CD4-positive, alpha-beta T cell treated with Interleukin-15 for 1 hour (primary cell): ENCODE results near the gene SLC24A3.

Experiments used
- DNase-seq: peaks from one replicate; pipeline ENCODE4 v3.0.0-alpha.2; 2020

Gene SLC24A3

GRCh38 chr20:19274001-19274400 is 61.6 kb downstream of the SLC24A3 start:
- no peak for DNase-seq

GRCh38 chr20:19274412-19275015 is 62.1 kb downstream of the SLC24A3 start:
- no peak for DNase-seq

GRCh38 chr20:19275038-19275629 is 62.7 kb downstream of the SLC24A3 start:
- DNase-seq: no peak

- no peak for DNase-seq
These were observed 63.2 kb downstream of the SLC24A3 start for GRCh38 chr20:19275630-19276071.

GRCh38 chr20:19277381-19277780 is 64.9 kb downstream of the SLC24A3 start:
- no peak for DNase-seq

GRCh38 chr20:19283490-19284025 is 71.1 kb downstream of the SLC24A3 start:
- no peak for DNase-seq

- no peak for DNase-seq
These were observed 72.1 kb downstream of the SLC24A3 start for GRCh38 chr20:19284400-19285178.

GRCh38 chr20:19285436-19285835 is 73.0 kb downstream of the SLC24A3 start:
- no peak for DNase-seq

GRCh38 chr20:19288061-19288460 is 75.6 kb downstream of the SLC24A3 start:
- DNase-seq: no peak

GRCh38 chr20:19288636-19289035 is 76.2 kb downstream of the SLC24A3 start:
- DNase-seq: no peak

GRCh38 chr20:19289451-19289850 is 77.0 kb downstream of the SLC24A3 start:
- no peak for DNase-seq

GRCh38 chr20:19291024-19291817 is 78.8 kb downstream of the SLC24A3 start:
- no peak for DNase-seq

GRCh38 chr20:19291818-19292132 is 79.3 kb downstream of the SLC24A3 start:
- DNase-seq: no peak

- DNase-seq: no peak
These were observed 79.8 kb downstream of the SLC24A3 start for GRCh38 chr20:19292254-19292653.

GRCh38 chr20:19295076-19295475 is 82.6 kb downstream of the SLC24A3 start:
- DNase-seq: no peak

- no peak for DNase-seq
These were observed 86.2 kb downstream of the SLC24A3 start for GRCh38 chr20:19298652-19299051.

GRCh38 chr20:19300395-19300794 is 88.0 kb downstream of the SLC24A3 start:
- no peak for DNase-seq

- DNase-seq: no peak
These were observed 88.7 kb downstream of the SLC24A3 start for GRCh38 chr20:19301142-19301541.

GRCh38 chr20:19301843-19302242 is 89.4 kb downstream of the SLC24A3 start:
- DNase-seq: no peak

GRCh38 chr20:19302714-19303113 is 90.3 kb downstream of the SLC24A3 start:
- DNase-seq: no peak

- DNase-seq: no peak
These were observed 91.9 kb downstream of the SLC24A3 start for GRCh38 chr20:19304389-19304788.

- no peak for DNase-seq
These were observed 92.5 kb downstream of the SLC24A3 start for GRCh38 chr20:19304886-19305415.

GRCh38 chr20:19308146-19308545 is 95.7 kb downstream of the SLC24A3 start:
- DNase-seq: no peak
